Heart left ventricle (tissue), 16 donors: ENCODE results near the gene RIPK1. TPM values are rescaled to one million over a fixed set of nuclear protein-coding genes. Genes with fewer than 3 reads are reported as not detected.

ENCODE experiments used
- ATAC-seq, 4 donors: fragments of 200-7000 bp; cut with Tn5 transposase; one replicate each; pipeline ENCODE4 v1.9.1; 2020 to 2022; ENCODE audit warnings: moderate library complexity in 4 of 4, mild to moderate bottlenecking in 3 of 4, moderate number of reproducible peaks in 1 of 4
- DNase-seq, 5 donors: peaks; one replicate each; pipeline ENCODE4 v3.0.0-alpha.2; 2020
- H3K27ac ChIP-seq, 12 donors: fragments of 200-600 bp; sonication (generic) in 4 of 12; one replicate each; pipeline versions ENCODE4 v1.5.0 to v1.8.0; 2016 to 2022; ENCODE audit warnings: mild to moderate bottlenecking in 2 of 12
- H3K27me3 ChIP-seq, 9 donors: fragments of 200-600 bp; sonication (generic) in 2 of 9; one replicate each; pipeline versions ENCODE4 v1.5.1 to v1.8.0; 2016 to 2022; ENCODE audit warnings: mild to moderate bottlenecking in 3 of 9
- H3K36me3 ChIP-seq, 9 donors: fragments of 200-600 bp; sonication (generic) in 2 of 9; one replicate each; pipeline versions ENCODE4 v1.5.0 to v1.8.0; 2018 to 2022; ENCODE audit warnings: mild to moderate bottlenecking in 2 of 9
- H3K4me1 ChIP-seq, 12 donors: fragments of 200-600 bp; sonication (generic) in 4 of 12; one replicate each; pipeline versions ENCODE4 v1.5.0 to v1.8.0; 2016 to 2022; ENCODE audit warnings: mild to moderate bottlenecking in 3 of 12
- H3K4me3 ChIP-seq, 12 donors: fragments of 200-600 bp; sonication (generic) in 4 of 12; one replicate each; pipeline versions ENCODE4 v1.5.0 to v1.8.0; 2017 to 2022; ENCODE audit warnings: mild to moderate bottlenecking in 9 of 12, moderate library complexity in 4 of 12
- H3K9me3 ChIP-seq, 12 donors: fragments of 200-600 bp; sonication (generic) in 4 of 12; one replicate each; pipeline versions ENCODE4 v1.5.0 to v1.8.0; 2016 to 2022; ENCODE audit warnings: mild to moderate bottlenecking in 1 of 12
- CTCF ChIP-seq, 12 donors: fragments of 200-600 bp; sonication (generic) in 4 of 12; IDR thresholded peaks; one replicate each; pipeline versions ENCODE4 v1.5.0 to v1.8.0; 2018 to 2022; ENCODE audit warnings: antibody characterized with exemption in 12 of 12, mild to moderate bottlenecking in 5 of 12
- POLR2A ChIP-seq, 2 donors: fragments of 450-650 bp; IDR thresholded peaks; one replicate each; pipeline ENCODE4 v1.6.1; 2017; ENCODE audit warnings: antibody characterized with exemption in 2 of 2, mild to moderate bottlenecking in 2 of 2, moderate library complexity in 2 of 2
- WGBS, 4 donors: extraction: QIAGEN DNeasy Blood & Tissue Kit in 2 of 4; methylation state at CpG; one replicate each; pipeline versions ENCODE4 v1.1.5 to v1.1.7; 2013 to 2018; 5-methylcytosine and 5-hydroxymethylcytosine counted together
- intact Hi-C, 10 donors: fragments of 100-400 bp; cut with DNase I; formaldehyde crosslinking; loops; one replicate each; pipeline versions ENCODE4 v1.11.1 to v1.14.2; 2022
- polyA plus RNA-seq, 2 donors: library from polyadenylated mRNA; stranded (reverse); fragments of 200-250 nt; gene quantifications; one replicate each; pipeline ENCODE4 v1.2.3, GENCODE V29; 2013
- total RNA-seq, 9 donors: library from RNA; depleted of rRNA in 2 of 9; stranded (reverse); fragments of >200 nt in 2 of 9; fragmentation: NEBNext Ultra II Directional in 3 of 9; extraction: Animal tissue kit (Norgen Biotek cat#: 25700) in 3 of 9; gene quantifications; one replicate each; pipeline versions ENCODE4 v1.1.0 to v1.2.4, GENCODE V29; 2016 to 2023
- donor health status: ischemic (EF 13 %, LVEDD 7.1; RV severe dilation, severe dysfunction).
- donor health status: healthy with polysubstance abuse.
- donor health status: DM: no; HTN: yes; CAD: no.
- donor health status: DM: no; HTN: no; CAD: no.
- donor health status: ischemic (EF 25% LVEDD 6.9; RV normal size, moderate dysfunction).
- donor health status: ischemic (EF 25% LVEDD 5.7; RV mildly dilated, moderate dysfunction).
- donor health status: healthy.
- donor health status: DM: yes; HTN: yes; CAD: no.
- donor health status: ischemic (EF 35%, LVEDD 5.7; RV mildly dilated, moderate dysfunction).
- donor health status: nonischemic (EF 11% LVEDD 7.7; RV severe dilation, severe dysfunction).
- donor health status: DM: yes; HTN: yes; CAD: no.
- donor health status: PGD.
- donor health status: ischemic (EF 29% LVEDD 5.4; RV normal size, mild dysfunction).
- donor health status: nonischemic (EF 23%, LVEDD 6.1; RV moderate dilation, normal function).

The RIPK1 gene
- total and polyA plus RNA-seq, 11 donors = 5.3 to 16.3 (median 7.1) TPM

DNA sequence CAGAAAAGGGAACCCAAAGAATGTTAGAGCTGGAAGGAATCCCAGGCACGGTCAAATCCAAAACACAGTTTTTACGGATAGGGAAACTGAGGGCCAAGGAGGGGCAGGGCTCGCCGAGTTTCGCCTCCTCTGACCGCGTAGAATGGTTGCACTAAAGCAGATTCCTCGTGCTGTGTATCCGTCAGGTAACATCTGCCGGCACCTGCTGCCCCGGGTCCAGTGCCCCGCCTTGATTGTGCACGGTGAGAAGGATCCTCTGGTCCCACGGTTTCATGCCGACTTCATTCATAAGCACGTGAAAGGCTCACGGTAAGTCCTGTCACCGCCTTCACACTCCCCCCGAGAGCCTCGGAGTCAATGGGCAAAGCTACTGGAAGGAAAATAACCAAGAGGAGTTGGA is 71.9 kb downstream of the RIPK1 start:
- 90 to 95% (median 92%) methylated on average over 20 of the region's 20 CpGs for WGBS, 4 donors
- TF ChIP-seq POLR2A (IDR thresholded peaks at IDR 0.05) = no peak
- TF ChIP-seq CTCF (IDR thresholded peaks at IDR 0.05) = no peak
- intact Hi-C loops = no loop called here
- Histone ChIP-seq H3K4me1 (peaks cover 0 to 26% (median 5%) of the 10 kb centered on the region in 12 donors), H3K9me3 (no peaks in the 10 kb centered on the region), H3K27me3 (no peaks in the 10 kb centered on the region), H3K4me3 (no peak overlapping the region), H3K27ac (peak overlapping the region in 4 of 12 donors; percentile 56 to 67 (median 64)), H3K36me3 (peaks cover 0 to 87% (median 35%) of the 10 kb centered on the region in 9 donors)
- ATAC-seq (no peak), DNase-seq (no peak)

GRCh38 chr6:3142536-3142935 is 74.2 kb downstream of the RIPK1 start:
- Histone ChIP-seq H3K27me3 (no peaks in the 10 kb centered on the region), H3K27ac (no peak overlapping the region), H3K4me3 (no peak overlapping the region), H3K36me3 (peaks cover 0 to 71% (median 36%) of the 10 kb centered on the region in 9 donors), H3K9me3 (no peaks in the 10 kb centered on the region), H3K4me1 (peaks cover 0 to 26% (median 5%) of the 10 kb centered on the region in 12 donors)
- TF ChIP-seq POLR2A (IDR thresholded peaks at IDR 0.05) (no peak), CTCF (IDR thresholded peaks at IDR 0.05) (no peak)
- intact Hi-C loops = no loop called here
- ATAC-seq = no peak
- DNase-seq = no peak

DNA sequence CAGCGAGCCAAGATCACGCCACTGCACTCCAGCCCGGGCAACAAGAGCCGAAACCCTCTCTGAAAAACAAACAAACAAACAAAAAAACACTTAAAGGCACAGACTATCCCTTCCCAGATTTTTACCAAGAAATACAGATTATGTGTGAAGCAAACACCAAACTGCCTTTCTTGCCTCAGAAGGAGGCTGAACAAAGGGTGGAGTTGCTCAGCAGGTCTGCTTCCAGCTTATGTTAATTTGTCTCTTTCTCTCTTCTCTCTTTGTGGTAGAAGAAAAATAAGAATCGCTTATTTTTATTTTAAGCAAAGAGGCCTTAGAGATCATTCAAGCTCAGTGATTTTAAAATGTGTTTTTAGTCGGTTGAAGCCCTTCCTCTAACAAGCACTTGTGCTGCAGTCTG is 74.9 kb downstream of the RIPK1 start:
- peaks cover 0 to 71% (median 36%) of the 10 kb centered on the region in 9 donors for H3K36me3 ChIP-seq
- TF ChIP-seq CTCF (IDR thresholded peaks at IDR 0.05) (no peak), POLR2A (IDR thresholded peaks at IDR 0.05) (no peak)

GRCh38 chr6:3144571-3144970 is 76.3 kb downstream of the RIPK1 start:
- no peak for ATAC-seq
- H3K36me3 ChIP-seq = peaks cover 0 to 69% (median 32%) of the 10 kb centered on the region in 9 donors
- no peaks in the 10 kb centered on the region for H3K27me3 ChIP-seq
- DNase-seq = no peak
- H3K4me3 ChIP-seq = no peak overlapping the region
- 74 to 86% (median 83%) methylated on average over 7 to 8 of the region's 8 CpGs for WGBS, 4 donors
- H3K9me3 ChIP-seq = peaks cover 0 to 3% (median 0%) of the 10 kb centered on the region in 12 donors
- H3K4me1 ChIP-seq = peaks cover 0 to 8% (median under 1%) of the 10 kb centered on the region in 12 donors
- H3K27ac ChIP-seq = no peak overlapping the region
- intact Hi-C loops = no loop called here
- TF ChIP-seq POLR2A (IDR thresholded peaks at IDR 0.05) = no peak
- no peak for TF ChIP-seq CTCF (IDR thresholded peaks at IDR 0.05)

More for the DNA sequence above, 74.9 kb downstream of the RIPK1 start:
- 89 to 93% (median 92%) methylated on average over 6 of the region's 6 CpGs for WGBS, 4 donors
- no peak overlapping the region for H3K27ac ChIP-seq
- peaks cover 0 to 22% (median 5%) of the 10 kb centered on the region in 12 donors for H3K4me1 ChIP-seq
- intact Hi-C loops = no loop called here
- DNase-seq = no peak
- H3K4me3 ChIP-seq = no peak overlapping the region
- no peaks in the 10 kb centered on the region for H3K27me3 ChIP-seq
- H3K9me3 ChIP-seq = peaks cover 0 to 3% (median 0%) of the 10 kb centered on the region in 12 donors
- no peak for ATAC-seq
